Stomach (tissue), 4 donors: Measurements from ENCODE around the gene RAB5B.

Experiments used
- CTCF ChIP-seq, 7 experiments: fragments of 450-650 bp in 4 of 7; fragments of 200-600 bp in 3 of 7; sonication (generic) in 3 of 7; IDR thresholded peaks; one replicate each; pipeline ENCODE4 v1.5.1; 2016 to 2019; ENCODE audit warnings: antibody characterized with exemption in 7 of 7, control low read depth in 2 of 7, mild to moderate bottlenecking in 1 of 7
- EP300 ChIP-seq: sonication (generic); formaldehyde crosslinking; IDR thresholded peaks from one replicate; pipeline ENCODE4 v1.6.1; 2017; ENCODE audit warnings: antibody characterized with exemption
- POLR2A ChIP-seq, 4 donors: fragments of 450-650 bp; IDR thresholded peaks; one replicate each; pipeline ENCODE4 v1.6.1; 2016; ENCODE audit warnings: antibody characterized with exemption in 4 of 4, control low read depth in 2 of 4, mild to moderate bottlenecking in 1 of 4, moderate library complexity in 1 of 4
- POLR2AphosphoS5 ChIP-seq, 3 donors: sonication (generic); formaldehyde crosslinking; IDR thresholded peaks; one replicate each; pipeline ENCODE4 v1.6.1; 2016; ENCODE audit warnings: antibody characterized with exemption in 3 of 3

GRCh38 chr12:55932551-55932910, 41.3 kb upstream of the RAB5B start:
- no peak for TF ChIP-seq CTCF (IDR thresholded peaks at IDR 0.05)
- no peak for TF ChIP-seq POLR2A (IDR thresholded peaks at IDR 0.05)
- no peak for TF ChIP-seq POLR2AphosphoS5 (IDR thresholded peaks at IDR 0.05)
- TF ChIP-seq EP300 = no peak
